Thoracic aorta (tissue), 2 donors: ENCODE measurements around the gene ZFAND3. TPM values are rescaled to one million over a fixed set of nuclear protein-coding genes. Genes with fewer than 3 reads are reported as not detected.

ENCODE experiments used
- ATAC-seq: fragments of 150-250 bp; one replicate; pipeline ENCODE4 v1.8.0; 2017; ENCODE audit warnings: low read depth; ENCODE audit not compliant: insufficient number of reproducible peaks, low FRiP score
- DNase-seq: peaks from one replicate; pipeline ENCODE4 v3.0.0-alpha.2; 2020; ENCODE audit warnings: low spot score
- H3K27ac ChIP-seq, 2 donors: fragments of 200-600 bp; sonication (generic); 1 replicate in 1 of 2; 2 replicates in 1 of 2; pipeline ENCODE4 v1.5.1; 2016; ENCODE audit warnings: mild to moderate bottlenecking in 2 of 2, moderate library complexity in 2 of 2
- H3K27me3 ChIP-seq: fragments of 200-600 bp; sonication (generic); replicated peaks from 2 replicates; pipeline ENCODE4 v1.6.0; 2016; ENCODE audit warnings: mild to moderate bottlenecking; ENCODE audit not compliant: insufficient read depth
- H3K36me3 ChIP-seq: fragments of 200-600 bp; sonication (generic); one replicate; pipeline ENCODE4 v1.5.1; 2016
- H3K4me1 ChIP-seq, 2 donors: fragments of 200-600 bp; sonication (generic); 1 replicate in 1 of 2; 2 replicates in 1 of 2; pipeline versions ENCODE4 v1.5.1 to v1.6.0; 2016; ENCODE audit warnings: low read depth in 2 of 2, mild to moderate bottlenecking in 1 of 2; ENCODE audit not compliant: control insufficient read depth in 1 of 2
- H3K4me3 ChIP-seq: fragments of 200-600 bp; sonication (generic); 2 replicates; pipeline ENCODE4 v1.5.1; 2016; ENCODE audit warnings: mild to moderate bottlenecking
- H3K9me3 ChIP-seq: fragments of 200-600 bp; sonication (generic); 2 replicates; pipeline ENCODE4 v1.5.1; 2016
- CTCF ChIP-seq: fragments of 200-600 bp; sonication (generic); IDR thresholded peaks from one replicate; pipeline ENCODE4 v1.5.1; 2019; ENCODE audit warnings: antibody characterized with exemption
- total RNA-seq, 2 donors: library from RNA; depleted of rRNA; stranded (reverse); fragments of >200 nt; gene quantifications; one replicate each; pipeline versions ENCODE4 v1.1.0 to v1.2.3, GENCODE V29; 2016

Gene ZFAND3
- total RNA-seq, 2 donors from 2014 or later, result 45.4 to 56.2 TPM

- Histone ChIP-seq H3K4me1 (peaks cover 8 to 30% of the 10 kb centered on the region in 2 donors), H3K27me3 (no peaks in the 10 kb centered on the region), H3K9me3 (no peaks in the 10 kb centered on the region), H3K36me3 (no peaks in the 10 kb centered on the region), H3K4me3 (no peak overlapping the region), H3K27ac (no peak overlapping the region)
- DNase-seq (no peak), ATAC-seq (no peak)
- TF ChIP-seq CTCF, result no peak
These were observed 52.3 kb downstream of the ZFAND3 start for GRCh38 chr6:37871616-37872372.

GRCh38 chr6:37872373-37872745, 52.8 kb downstream of the ZFAND3 start:
- H3K4me1 ChIP-seq, result peaks cover 7 to 29% of the 10 kb centered on the region in 2 donors
- no peak for ATAC-seq
- no peak for TF ChIP-seq CTCF
- DNase-seq, result no peak
- H3K36me3 ChIP-seq, result no peaks in the 10 kb centered on the region
- H3K4me3 ChIP-seq, result no peak overlapping the region
- H3K9me3 ChIP-seq, result no peaks in the 10 kb centered on the region
- no peak overlapping the region for H3K27ac ChIP-seq
- no peaks in the 10 kb centered on the region for H3K27me3 ChIP-seq

- Histone ChIP-seq H3K36me3 (no peaks in the 10 kb centered on the region), H3K9me3 (no peaks in the 10 kb centered on the region), H3K27ac (no peak overlapping the region), H3K4me3 (no peak overlapping the region), H3K4me1 (peaks cover 12 to 29% of the 10 kb centered on the region in 2 donors), H3K27me3 (no peaks in the 10 kb centered on the region)
- DNase-seq (no peak), ATAC-seq (no peak)
- TF ChIP-seq CTCF, result no peak
These were observed 55.2 kb downstream of the ZFAND3 start for GRCh38 chr6:37874726-37875125.

- Histone ChIP-seq H3K4me3 (no peak overlapping the region), H3K9me3 (no peaks in the 10 kb centered on the region), H3K27ac (no peak overlapping the region), H3K36me3 (no peaks in the 10 kb centered on the region), H3K27me3 (no peaks in the 10 kb centered on the region), H3K4me1 (peaks cover 12 to 29% of the 10 kb centered on the region in 2 donors)
- no peak for TF ChIP-seq CTCF
- no peak for DNase-seq
- no peak for ATAC-seq
These were observed 56.2 kb downstream of the ZFAND3 start for GRCh38 chr6:37875561-37876309.

- Histone ChIP-seq H3K9me3 (no peaks in the 10 kb centered on the region), H3K4me1 (peaks cover 16 to 29% of the 10 kb centered on the region in 2 donors), H3K27ac (no peak overlapping the region), H3K4me3 (no peak overlapping the region), H3K36me3 (no peaks in the 10 kb centered on the region), H3K27me3 (no peaks in the 10 kb centered on the region)
- ATAC-seq (no peak), DNase-seq (no peak)
- TF ChIP-seq CTCF, result no peak
These were observed 57.3 kb downstream of the ZFAND3 start for GRCh38 chr6:37876843-37877242.
